Naive B cell (primary cell): Measurements from ENCODE around the gene STIM1. TPM values are rescaled to one million over a fixed set of nuclear protein-coding genes. Genes with fewer than 3 reads are reported as not detected.

Source experiments
- ATAC-seq, 2 donors: fragments of 150-1000 bp; cut with Tn5 transposase; 2 replicates each; pipeline ENCODE4 v1.10.0; 2021; ENCODE audit warnings: low read depth in 2 of 2, mild to moderate bottlenecking in 2 of 2, moderate library complexity in 2 of 2
- DNase-seq: peaks from one replicate; pipeline ENCODE4 v3.0.0; 2022
- H3K27ac Mint-ChIP-seq, 6 donors: one replicate each; pipeline ENCODE4 v1.8.0; 2020 to 2022; ENCODE audit warnings: mild to moderate bottlenecking in 6 of 6, mixed read lengths in 6 of 6, moderate library complexity in 5 of 6, inconsistent platforms in 2 of 6
- H3K27me3 Mint-ChIP-seq, 3 donors: one replicate each; pipeline ENCODE4 v1.8.0; 2021 to 2022; ENCODE audit warnings: mixed read lengths in 3 of 3, mild to moderate bottlenecking in 1 of 3
- H3K36me3 Mint-ChIP-seq, 2 donors: one replicate each; pipeline ENCODE4 v1.8.0; 2020 to 2022; ENCODE audit warnings: mixed read lengths in 2 of 2, inconsistent platforms in 1 of 2, mild to moderate bottlenecking in 1 of 2
- H3K4me1 Mint-ChIP-seq, 3 donors: one replicate each; pipeline ENCODE4 v1.8.0; 2020 to 2022; ENCODE audit warnings: mixed read lengths in 3 of 3, inconsistent platforms in 1 of 3, mild to moderate bottlenecking in 1 of 3, moderate library complexity in 1 of 3
- H3K4me3 Mint-ChIP-seq, 8 donors: one replicate each; pipeline ENCODE4 v1.8.0; 2020 to 2022; ENCODE audit warnings: mild to moderate bottlenecking in 8 of 8, mixed read lengths in 8 of 8, moderate library complexity in 8 of 8, inconsistent platforms in 2 of 8
- H3K9me3 Mint-ChIP-seq, 7 donors: one replicate each; pipeline ENCODE4 v1.8.0; 2020 to 2022; ENCODE audit warnings: mixed read lengths in 7 of 7, mild to moderate bottlenecking in 5 of 7, inconsistent platforms in 2 of 7, moderate library complexity in 1 of 7
- polyA plus RNA-seq, 6 donors: library from polyadenylated mRNA; unstranded; fragments of 300-500 nt; fragmentation: Illumina TruSeq; gene quantifications; one replicate each; pipeline ENCODE4 v1.2.3, GENCODE V29; 2021; ENCODE audit warnings: low read depth in 6 of 6

The STIM1 gene
- polyA plus RNA-seq, 6 donors from 2014 or later = 29.1 to 51.9 (median 35.0) TPM

- Mint-ChIP-seq H3K27me3 (no peaks in the 10 kb centered on the region), H3K36me3 (peaks cover 0 to 10% of the 10 kb centered on the region in 2 donors)
These were observed 127.0 kb downstream of the STIM1 start for GRCh38 chr11:3982431-3982830.

GRCh38 chr11:3983101-3983500 lies 127.6 kb downstream of the STIM1 start:
- ATAC-seq (no peak), DNase-seq (no peak)
- Mint-ChIP-seq H3K27me3 (no peaks in the 10 kb centered on the region), H3K4me1 (peaks cover 55 to 74% (median 69%) of the 10 kb centered on the region in 3 donors), H3K27ac (peak overlapping the region in 3 of 6 donors; percentile 13 to 80 (median 71)), H3K4me3 (peak overlapping the region in 1 of 8 donors; percentile 63), H3K36me3 (peaks cover 0 to 10% of the 10 kb centered on the region in 2 donors), H3K9me3 (no peaks in the 10 kb centered on the region)

More at GRCh38 chr11:3982431-3982830, 127.0 kb downstream of the STIM1 start:
- no peak for ATAC-seq
- Mint-ChIP-seq H3K4me3 (no peak overlapping the region), H3K9me3 (no peaks in the 10 kb centered on the region), H3K27ac (peak overlapping the region in 3 of 6 donors; percentile 55 to 78 (median 57)), H3K4me1 (peaks cover 52 to 71% (median 69%) of the 10 kb centered on the region in 3 donors)
- DNase-seq = no peak

DNA sequence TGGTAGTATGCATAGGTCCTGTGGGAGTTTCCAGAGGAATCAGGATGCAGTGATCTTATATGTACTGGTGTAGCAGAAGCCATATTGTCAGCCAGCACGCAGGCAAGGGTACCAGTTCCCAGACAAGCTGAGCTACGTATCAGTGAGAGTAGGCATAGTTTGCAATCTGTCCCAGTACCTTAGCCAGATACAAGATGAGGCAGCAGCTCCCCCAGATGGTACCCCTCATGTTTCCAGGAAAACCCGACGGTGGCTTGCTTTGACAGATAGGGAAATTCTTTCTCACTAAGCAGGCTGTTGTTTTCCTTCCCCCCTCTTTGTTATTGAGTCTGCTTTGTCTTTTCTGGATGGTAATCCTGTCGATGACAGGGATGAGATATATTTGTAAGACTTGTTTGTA lies 129.4 kb downstream of the STIM1 start:
- H3K4me3 Mint-ChIP-seq = no peak overlapping the region
- no peaks in the 10 kb centered on the region for H3K27me3 Mint-ChIP-seq
- peak; percentile 32 for DNase-seq
- peak; percentile 78 to 84 for ATAC-seq
- H3K36me3 Mint-ChIP-seq = peaks cover 4 to 17% of the 10 kb centered on the region in 2 donors
- H3K4me1 Mint-ChIP-seq = peaks cover 47 to 62% (median 57%) of the 10 kb centered on the region in 3 donors
- no peaks in the 10 kb centered on the region for H3K9me3 Mint-ChIP-seq
- H3K27ac Mint-ChIP-seq = peak overlapping the region in 5 of 6 donors; percentile 10 to 79 (median 43)

- no peak for ATAC-seq
- no peaks in the 10 kb centered on the region for H3K27me3 Mint-ChIP-seq
- peak overlapping the region in 4 of 6 donors; percentile 6 to 79 (median 56) for H3K27ac Mint-ChIP-seq
- no peak overlapping the region for H3K4me3 Mint-ChIP-seq
- DNase-seq = no peak
- no peaks in the 10 kb centered on the region for H3K9me3 Mint-ChIP-seq
- H3K36me3 Mint-ChIP-seq = peaks cover 8 to 17% of the 10 kb centered on the region in 2 donors
- peaks cover 49 to 57% (median 56%) of the 10 kb centered on the region in 3 donors for H3K4me1 Mint-ChIP-seq
These were observed 130.2 kb downstream of the STIM1 start for GRCh38 chr11:3985631-3986030.

DNA sequence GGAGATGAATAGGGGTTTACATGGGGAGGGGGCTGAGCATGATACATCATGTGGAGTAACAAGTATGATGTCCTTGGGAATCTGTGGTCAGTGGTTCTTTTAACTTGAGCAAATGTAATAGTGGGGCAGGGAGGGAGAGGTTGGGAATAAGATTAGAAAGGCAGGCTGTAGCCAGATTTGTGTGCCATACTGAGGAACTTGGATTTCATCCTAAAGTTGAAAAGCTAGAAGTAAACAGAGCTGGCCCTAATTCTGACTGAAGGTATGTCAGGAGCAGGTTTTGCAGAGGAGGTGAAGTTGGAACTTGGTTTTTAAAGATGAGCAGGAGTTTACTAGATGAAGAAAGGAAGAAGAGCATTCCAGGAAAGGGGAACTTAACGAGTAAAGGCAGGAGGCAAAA lies 130.8 kb downstream of the STIM1 start:
- Mint-ChIP-seq H3K4me1 (peaks cover 48 to 53% (median 52%) of the 10 kb centered on the region in 3 donors), H3K36me3 (peaks cover 8 to 14% of the 10 kb centered on the region in 2 donors), H3K27me3 (no peaks in the 10 kb centered on the region), H3K4me3 (no peak overlapping the region), H3K27ac (peak overlapping the region in 3 of 6 donors; percentile 45 to 67 (median 52)), H3K9me3 (no peaks in the 10 kb centered on the region)
- no peak for ATAC-seq
- DNase-seq = no peak

DNA sequence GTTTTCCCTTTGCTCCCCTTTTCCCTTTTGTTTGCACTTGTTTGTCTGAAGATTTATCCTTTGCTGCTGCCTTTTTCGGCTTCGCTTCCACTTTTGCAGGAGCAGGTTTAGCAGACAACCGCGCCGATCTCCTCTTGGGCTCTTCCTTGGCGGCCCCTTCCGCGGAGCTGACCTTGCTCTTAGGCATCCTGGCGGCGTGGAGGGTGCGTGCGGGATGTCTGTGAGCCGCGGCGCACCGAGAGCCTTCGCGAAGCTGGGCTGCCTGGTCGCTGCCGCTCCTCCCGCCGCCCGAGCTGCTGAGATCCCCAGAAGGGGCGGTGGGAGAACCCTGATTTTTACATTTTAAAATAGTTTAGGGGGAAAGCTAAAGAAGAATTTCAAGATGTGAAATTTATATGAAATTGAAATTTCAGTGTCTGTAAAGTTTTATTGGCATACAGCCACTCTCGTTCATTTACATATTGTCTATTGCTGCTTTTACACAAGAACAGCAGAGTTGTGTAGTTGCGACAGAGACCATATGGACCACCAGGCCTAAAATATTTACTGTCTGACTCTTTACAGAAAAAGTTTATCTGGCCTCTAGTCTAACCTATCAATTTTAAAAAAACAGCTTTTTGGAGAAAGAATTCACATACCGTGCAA lies 133.9 kb downstream of the STIM1 start:
- Mint-ChIP-seq H3K9me3 (peaks cover under 1 to 14% (median 6%) of the 10 kb centered on the region in 7 donors), H3K4me3 (no peak overlapping the region), H3K27me3 (no peaks in the 10 kb centered on the region), H3K27ac (peak overlapping the region in 5 of 6 donors; percentile 2 to 78 (median 33)), H3K36me3 (peaks cover 18 to 30% of the 10 kb centered on the region in 2 donors), H3K4me1 (peaks cover 27 to 32% (median 27%) of the 10 kb centered on the region in 3 donors)
- ATAC-seq (no peak), DNase-seq (no peak)

DNA sequence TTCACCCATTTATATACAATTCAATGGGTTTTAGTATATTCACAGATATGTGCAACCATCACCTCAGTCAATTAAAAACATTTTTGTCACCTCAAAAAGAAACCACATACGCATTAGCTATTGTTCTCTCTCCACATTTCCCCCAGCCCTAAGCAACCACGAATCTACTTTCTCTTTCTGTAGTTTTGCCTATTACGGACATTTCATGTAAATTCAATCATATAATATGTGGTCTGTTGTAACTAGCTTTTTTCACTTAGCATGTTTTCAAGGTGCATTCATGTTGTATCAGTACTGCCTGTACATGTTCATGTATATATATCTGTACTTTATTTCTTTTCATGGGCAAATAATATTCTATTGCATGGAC lies 134.4 kb downstream of the STIM1 start:
- ATAC-seq (peak; percentile 34 to 51), DNase-seq (no peak)
- Mint-ChIP-seq H3K4me3 (peak overlapping the region in 1 of 8 donors; percentile 7), H3K9me3 (peaks cover 4 to 19% (median 11%) of the 10 kb centered on the region in 7 donors), H3K4me1 (peaks cover 24 to 34% (median 28%) of the 10 kb centered on the region in 3 donors), H3K27me3 (no peaks in the 10 kb centered on the region), H3K36me3 (peaks cover 23 to 30% of the 10 kb centered on the region in 2 donors), H3K27ac (peak overlapping the region in 3 of 6 donors; percentile 2 to 49 (median 6))

DNA sequence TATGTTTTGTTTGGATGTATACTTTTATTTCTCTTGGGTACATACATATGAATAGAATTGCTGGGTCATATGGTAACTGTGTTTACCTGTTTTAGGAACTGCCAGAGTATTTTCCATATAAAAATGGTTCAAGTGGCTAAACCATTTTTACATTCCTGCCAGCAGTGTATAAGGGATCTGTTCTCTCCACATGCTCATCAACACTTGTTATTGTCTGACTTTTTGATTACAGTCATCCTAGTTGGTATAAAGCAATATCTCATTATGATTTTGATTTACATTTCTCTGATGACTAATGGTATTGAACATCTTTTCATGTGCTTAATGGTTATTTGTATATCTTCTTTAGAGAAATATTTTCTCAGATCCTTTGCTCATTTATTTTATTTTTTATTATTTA lies 134.9 kb downstream of the STIM1 start:
- Mint-ChIP-seq H3K9me3 (peaks cover 4 to 21% (median 11%) of the 10 kb centered on the region in 7 donors), H3K4me3 (no peak overlapping the region), H3K36me3 (peaks cover 24 to 34% of the 10 kb centered on the region in 2 donors), H3K27me3 (no peaks in the 10 kb centered on the region), H3K27ac (peak overlapping the region in 1 of 6 donors; percentile 2), H3K4me1 (peaks cover 24 to 34% (median 28%) of the 10 kb centered on the region in 3 donors)
- ATAC-seq (no peak), DNase-seq (no peak)

GRCh38 chr11:3992964-3993363 lies 137.5 kb downstream of the STIM1 start:
- no peak overlapping the region for H3K27ac Mint-ChIP-seq
- no peak for DNase-seq
- H3K27me3 Mint-ChIP-seq = no peaks in the 10 kb centered on the region
- peaks cover 4 to 22% (median 11%) of the 10 kb centered on the region in 7 donors for H3K9me3 Mint-ChIP-seq
- no peak for ATAC-seq
- H3K36me3 Mint-ChIP-seq = peaks cover 24 to 34% of the 10 kb centered on the region in 2 donors
- peaks cover 28 to 47% (median 33%) of the 10 kb centered on the region in 3 donors for H3K4me1 Mint-ChIP-seq
- no peak overlapping the region for H3K4me3 Mint-ChIP-seq

- no peak overlapping the region for H3K27ac Mint-ChIP-seq
- peaks cover 32 to 59% (median 34%) of the 10 kb centered on the region in 3 donors for H3K4me1 Mint-ChIP-seq
- H3K4me3 Mint-ChIP-seq = peak overlapping the region in 1 of 8 donors; percentile 16
- H3K36me3 Mint-ChIP-seq = peaks cover 31 to 34% of the 10 kb centered on the region in 2 donors
- no peaks in the 10 kb centered on the region for H3K27me3 Mint-ChIP-seq
- H3K9me3 Mint-ChIP-seq = peaks cover 4 to 22% (median 11%) of the 10 kb centered on the region in 7 donors
- DNase-seq (no peak), ATAC-seq (no peak)
These were observed 138.7 kb downstream of the STIM1 start for GRCh38 chr11:3994030-3994640.

DNA sequence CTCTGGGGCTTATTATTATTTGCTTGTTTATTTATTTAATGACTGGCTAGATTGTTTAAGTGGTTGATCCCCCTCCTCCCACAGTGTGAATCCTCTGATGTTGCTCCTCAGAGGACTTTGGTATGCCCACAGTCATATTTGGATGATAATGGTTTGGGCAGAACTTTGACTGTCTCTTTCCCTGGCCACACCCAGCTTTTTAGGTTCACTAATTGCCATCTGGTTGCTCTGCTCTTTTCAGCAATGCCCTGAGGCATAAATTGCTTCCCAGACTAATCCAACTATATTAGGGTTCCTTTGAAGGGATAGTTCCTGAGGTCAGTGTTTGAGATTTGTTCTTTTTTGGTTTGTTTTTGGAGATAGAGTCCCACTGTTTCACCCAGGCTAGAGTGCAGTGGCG lies 139.8 kb downstream of the STIM1 start:
- H3K27me3 Mint-ChIP-seq = no peaks in the 10 kb centered on the region
- peak overlapping the region in 3 of 6 donors; percentile 6 to 62 (median 30) for H3K27ac Mint-ChIP-seq
- DNase-seq (no peak), ATAC-seq (no peak)
- H3K36me3 Mint-ChIP-seq = peaks cover 22 to 32% of the 10 kb centered on the region in 2 donors
- H3K9me3 Mint-ChIP-seq = peaks cover 4 to 22% (median 11%) of the 10 kb centered on the region in 7 donors
- peaks cover 28 to 61% (median 34%) of the 10 kb centered on the region in 3 donors for H3K4me1 Mint-ChIP-seq
- H3K4me3 Mint-ChIP-seq = peak overlapping the region in 1 of 8 donors; percentile 38

- H3K9me3 Mint-ChIP-seq = peaks cover 4 to 22% (median 11%) of the 10 kb centered on the region in 7 donors
- no peak overlapping the region for H3K4me3 Mint-ChIP-seq
- ATAC-seq (no peak), DNase-seq (no peak)
- H3K27me3 Mint-ChIP-seq = no peaks in the 10 kb centered on the region
- peaks cover 20 to 32% of the 10 kb centered on the region in 2 donors for H3K36me3 Mint-ChIP-seq
- peaks cover 28 to 60% (median 31%) of the 10 kb centered on the region in 3 donors for H3K4me1 Mint-ChIP-seq
- peak overlapping the region in 2 of 6 donors; percentile 12 to 62 for H3K27ac Mint-ChIP-seq
These were observed 140.6 kb downstream of the STIM1 start for GRCh38 chr11:3995949-3996554.

- DNase-seq (no peak), ATAC-seq (no peak)
- peaks cover 4 to 22% (median 11%) of the 10 kb centered on the region in 7 donors for H3K9me3 Mint-ChIP-seq
- H3K27ac Mint-ChIP-seq = no peak overlapping the region
- H3K27me3 Mint-ChIP-seq = no peaks in the 10 kb centered on the region
- H3K36me3 Mint-ChIP-seq = peaks cover 20 to 32% of the 10 kb centered on the region in 2 donors
- H3K4me3 Mint-ChIP-seq = no peak overlapping the region
- peaks cover 26 to 60% (median 31%) of the 10 kb centered on the region in 3 donors for H3K4me1 Mint-ChIP-seq
These were observed 141.2 kb downstream of the STIM1 start for GRCh38 chr11:3996651-3997050.
